Esophagus muscularis mucosa (tissue), 4 donors: Measurements from ENCODE around the gene MARCHF2. TPM values are rescaled to one million over a fixed set of nuclear protein-coding genes. Genes with fewer than 3 reads are reported as not detected.
"Not testable (repeated sequence)": the region's sequence is repeated elsewhere in the genome, so short reads cannot be mapped to it uniquely, and the experiment has no call there.

Experiments used
- DNase-seq: peaks from one replicate; pipeline ENCODE4 v3.0.0-alpha.2; 2017; ENCODE audit errors: extremely low spot score
- H3K27ac ChIP-seq, 4 donors: fragments of 200-600 bp; sonication (generic); replicated peaks in 1 of 4; 1 replicate in 3 of 4; 2 replicates in 1 of 4; pipeline ENCODE4 v1.5.1; 2016 to 2019; ENCODE audit warnings: mild to moderate bottlenecking in 1 of 4
- H3K27me3 ChIP-seq, 4 donors: fragments of 200-600 bp; sonication (generic); one replicate each; pipeline versions ENCODE4 v1.5.1 to v1.6.0; 2016 to 2019
- H3K36me3 ChIP-seq, 4 donors: fragments of 200-600 bp; sonication (generic); one replicate each; pipeline ENCODE4 v1.5.1; 2016 to 2019
- H3K4me1 ChIP-seq, 4 donors: fragments of 200-600 bp; sonication (generic); one replicate each; pipeline ENCODE4 v1.5.1; 2016 to 2019
- H3K4me3 ChIP-seq, 4 donors: fragments of 200-600 bp; sonication (generic); 1 replicate in 2 of 4; 2 replicates in 2 of 4; pipeline ENCODE4 v1.5.1; 2016 to 2019; ENCODE audit warnings: mild to moderate bottlenecking in 4 of 4, moderate library complexity in 1 of 4
- H3K9me3 ChIP-seq, 4 donors: fragments of 200-600 bp; sonication (generic); 1 replicate in 3 of 4; 2 replicates in 1 of 4; pipeline ENCODE4 v1.5.1; 2016 to 2019
- EP300 ChIP-seq: sonication (generic); formaldehyde crosslinking; IDR thresholded peaks from one replicate; pipeline ENCODE4 v1.6.1; 2017; ENCODE audit warnings: antibody characterized with exemption
- POLR2A ChIP-seq: fragments of 450-650 bp; IDR thresholded peaks from one replicate; pipeline ENCODE4 v1.6.1; 2017; ENCODE audit warnings: antibody characterized with exemption, moderate library complexity, mild to moderate bottlenecking, low read depth
- POLR2AphosphoS5 ChIP-seq, 2 donors: sonication (generic); formaldehyde crosslinking; IDR thresholded peaks; one replicate each; pipeline ENCODE4 v1.6.1; 2017; ENCODE audit warnings: antibody characterized with exemption in 2 of 2
- WGBS: methylation state at CpG from one replicate; pipeline ENCODE4 v1.1.5; 2018; 5-methylcytosine and 5-hydroxymethylcytosine counted together
- intact Hi-C: fragments of 100-400 bp; cut with DNase I; formaldehyde crosslinking; loops from one replicate; pipeline ENCODE4 v1.15.1; 2023
- total RNA-seq, 4 donors: library from RNA; depleted of rRNA; stranded (reverse); fragments of >200 nt; gene quantifications; one replicate each; pipeline versions ENCODE4 v1.1.0 to v1.2.1, GENCODE V29; 2016
- TF ChIP-seq, protein P1 (sequence below), 3 experiments: fragments of 200-600 bp in 2 of 3; fragments of 450-650 bp in 1 of 3; sonication (generic) in 2 of 3; IDR thresholded peaks; one replicate each; pipeline ENCODE4 v1.5.1; 2017 to 2019; ENCODE audit warnings: antibody characterized with exemption in 3 of 3, mild to moderate bottlenecking in 2 of 3, moderate library complexity in 1 of 3

Gene MARCHF2
- total RNA-seq, 4 donors from 2014 or later: 227 to 286 (median 247) TPM

DNA sequence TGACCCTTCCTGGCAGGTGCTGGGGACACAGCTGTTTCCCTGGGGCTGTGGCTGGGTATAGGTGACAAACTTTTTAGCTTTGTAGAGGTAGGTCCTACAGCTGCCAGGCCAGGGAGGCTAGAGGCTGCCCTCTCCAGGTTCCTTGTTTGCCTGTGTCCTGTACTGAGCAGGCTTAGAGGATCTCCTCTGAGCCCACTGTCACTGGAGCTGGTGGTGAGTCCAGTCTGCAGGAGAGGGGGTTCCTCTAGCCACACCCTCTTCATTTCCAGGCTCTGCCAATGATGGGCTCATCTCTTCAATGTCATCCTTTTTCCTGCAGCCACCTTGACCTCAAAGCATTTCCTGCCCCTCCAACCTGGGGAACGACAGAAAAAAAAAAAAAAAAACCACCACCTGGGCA lies 35.5 kb upstream of the MARCHF2 start:
- Histone ChIP-seq H3K4me3 (no peak overlapping the region), H3K4me1 (peaks cover 0 to 12% (median 7%) of the 10 kb centered on the region in 4 donors), H3K36me3 (peaks cover 0 to 37% (median 27%) of the 10 kb centered on the region in 4 donors), H3K27ac (no peak overlapping the region), H3K27me3 (no peaks in the 10 kb centered on the region), H3K9me3 (no peaks in the 10 kb centered on the region)
- 60% methylated on average over 1 of the region's 1 CpG for WGBS
- no peak for DNase-seq
- intact Hi-C loops: no loop called here
- no peak for TF ChIP-seq POLR2A
- TF ChIP-seq, protein P1, sequence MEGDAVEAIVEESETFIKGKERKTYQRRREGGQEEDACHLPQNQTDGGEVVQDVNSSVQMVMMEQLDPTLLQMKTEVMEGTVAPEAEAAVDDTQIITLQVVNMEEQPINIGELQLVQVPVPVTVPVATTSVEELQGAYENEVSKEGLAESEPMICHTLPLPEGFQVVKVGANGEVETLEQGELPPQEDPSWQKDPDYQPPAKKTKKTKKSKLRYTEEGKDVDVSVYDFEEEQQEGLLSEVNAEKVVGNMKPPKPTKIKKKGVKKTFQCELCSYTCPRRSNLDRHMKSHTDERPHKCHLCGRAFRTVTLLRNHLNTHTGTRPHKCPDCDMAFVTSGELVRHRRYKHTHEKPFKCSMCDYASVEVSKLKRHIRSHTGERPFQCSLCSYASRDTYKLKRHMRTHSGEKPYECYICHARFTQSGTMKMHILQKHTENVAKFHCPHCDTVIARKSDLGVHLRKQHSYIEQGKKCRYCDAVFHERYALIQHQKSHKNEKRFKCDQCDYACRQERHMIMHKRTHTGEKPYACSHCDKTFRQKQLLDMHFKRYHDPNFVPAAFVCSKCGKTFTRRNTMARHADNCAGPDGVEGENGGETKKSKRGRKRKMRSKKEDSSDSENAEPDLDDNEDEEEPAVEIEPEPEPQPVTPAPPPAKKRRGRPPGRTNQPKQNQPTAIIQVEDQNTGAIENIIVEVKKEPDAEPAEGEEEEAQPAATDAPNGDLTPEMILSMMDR (IDR thresholded peaks at IDR 0.05): no peak
- no peak for TF ChIP-seq POLR2AphosphoS5 (IDR thresholded peaks at IDR 0.05)
- no peak for TF ChIP-seq EP300

- intact Hi-C loops, H3K4me1 ChIP-seq, DNase-seq, H3K9me3 ChIP-seq, H3K27me3 ChIP-seq, H3K4me3 ChIP-seq, H3K27ac ChIP-seq: not testable (repeated sequence)
- 92% methylated on average over 13 of the region's 13 CpGs for whole genome bisulfite sequencing
- peaks cover 0 to 23% (median 10%) of the 10 kb centered on the region in 4 donors for H3K36me3 ChIP-seq
These were observed 33.8 kb upstream of the MARCHF2 start for GRCh38 chr19:8379156-8379891.

GRCh38 chr19:8384569-8384968 lies 28.5 kb upstream of the MARCHF2 start:
- H3K4me3 ChIP-seq, DNase-seq, H3K27me3 ChIP-seq, intact Hi-C loops, H3K9me3 ChIP-seq, H3K27ac ChIP-seq, H3K36me3 ChIP-seq: not testable (repeated sequence)
- H3K4me1 ChIP-seq: peaks cover 5 to 12% (median 8%) of the 10 kb centered on the region in 4 donors
- 86% methylated on average over 4 of the region's 4 CpGs for WGBS

DNA sequence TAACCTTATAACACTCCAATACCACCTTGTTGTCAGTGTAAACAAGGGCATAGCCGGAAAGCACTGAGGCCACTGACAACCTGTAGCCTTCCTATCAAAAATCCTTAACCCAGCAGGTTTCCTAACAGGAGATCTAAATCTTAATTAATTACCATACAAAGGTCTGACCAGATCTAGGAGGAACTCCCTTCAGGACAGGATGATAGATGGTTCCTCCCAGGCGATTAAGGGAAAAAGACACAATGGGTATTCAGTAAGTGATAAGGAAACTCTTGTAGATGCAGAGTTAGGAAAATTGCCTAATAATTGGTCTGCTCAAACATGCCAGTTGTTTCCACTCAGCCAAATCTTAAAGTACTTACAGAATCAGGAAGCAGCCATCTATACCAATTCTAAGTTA lies 28.0 kb upstream of the MARCHF2 start:
- Histone ChIP-seq H3K4me1 (peaks cover 5 to 13% (median 9%) of the 10 kb centered on the region in 4 donors), H3K27ac (peak overlapping the region in 1 of 4 donors; percentile 27)
- H3K27me3 ChIP-seq, DNase-seq, H3K36me3 ChIP-seq, H3K4me3 ChIP-seq, intact Hi-C loops, H3K9me3 ChIP-seq: not testable (repeated sequence)
- WGBS: 73% methylated on average over 2 of the region's 2 CpGs

GRCh38 chr19:8385566-8385965 lies 27.5 kb upstream of the MARCHF2 start:
- H3K36me3 ChIP-seq, DNase-seq, H3K27ac ChIP-seq, H3K4me3 ChIP-seq, intact Hi-C loops, H3K27me3 ChIP-seq, H3K9me3 ChIP-seq: not testable (repeated sequence)
- H3K4me1 ChIP-seq: peaks cover 5 to 13% (median 9%) of the 10 kb centered on the region in 4 donors
- 97% methylated on average over 3 of the region's 3 CpGs for WGBS

DNA sequence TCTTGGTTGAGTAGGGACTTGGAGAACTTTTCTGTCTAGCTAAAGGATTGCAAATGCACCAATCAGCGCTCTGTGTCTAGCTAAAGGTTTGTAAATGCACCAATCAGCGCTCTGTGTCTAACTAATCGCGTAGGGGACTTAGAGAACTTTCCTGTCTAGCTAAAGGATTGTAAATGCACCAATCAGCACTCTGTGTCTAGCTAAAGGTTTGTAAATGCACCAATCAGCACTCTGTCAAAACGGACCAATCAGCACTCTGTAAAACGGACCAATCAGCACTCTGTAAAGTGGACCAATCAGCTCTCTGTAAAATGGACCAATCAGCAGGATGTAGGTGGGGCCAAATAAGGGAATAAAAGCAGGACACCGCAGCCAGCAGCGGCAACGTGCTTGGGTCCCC lies 26.7 kb upstream of the MARCHF2 start:
- H3K27me3 ChIP-seq, DNase-seq, H3K27ac ChIP-seq, H3K9me3 ChIP-seq, H3K36me3 ChIP-seq, H3K4me3 ChIP-seq, intact Hi-C loops: not testable (repeated sequence)
- 93% methylated on average over 9 of the region's 9 CpGs for WGBS
- H3K4me1 ChIP-seq: peaks cover 13 to 21% (median 17%) of the 10 kb centered on the region in 4 donors

- intact Hi-C loops: no loop called here
- TF ChIP-seq POLR2A (no peak), POLR2AphosphoS5 (IDR thresholded peaks at IDR 0.05) (no peak), EP300 (no peak)
- TF ChIP-seq, protein P1 (IDR thresholded peaks at IDR 0.05): no peak
- Histone ChIP-seq H3K4me3 (no peak overlapping the region), H3K9me3 (no peaks in the 10 kb centered on the region), H3K27me3 (no peaks in the 10 kb centered on the region), H3K4me1 (peaks cover 18 to 26% (median 23%) of the 10 kb centered on the region in 4 donors), H3K36me3 (peaks cover 0 to 10% (median 3%) of the 10 kb centered on the region in 4 donors), H3K27ac (no peak overlapping the region)
- no peak for DNase-seq
- 98% methylated on average over 4 of the region's 4 CpGs for WGBS
These were observed 26.1 kb upstream of the MARCHF2 start for GRCh38 chr19:8386990-8387389.
